Loucy (cell line): Measurements from ENCODE around the gene N4BP3.

Experiments used
- H2AFZ ChIP-seq: fragments of 200-600 bp; sonication (generic); 2 replicates; pipeline ENCODE4 v1.6.0; 2016; ENCODE audit warnings: antibody characterized with exemption, mild to moderate bottlenecking, low read length, moderate library complexity
- H3F3A ChIP-seq: fragments of 200-600 bp; 2 replicates; pipeline ENCODE4 v1.6.0; 2016; ENCODE audit warnings: antibody characterized with exemption, low read depth, mild to moderate bottlenecking
- H3K27me3 ChIP-seq: fragments of 200-600 bp; sonication (generic); 2 replicates; pipeline ENCODE4 v1.6.1; 2014; ENCODE audit warnings: low read length, mild to moderate bottlenecking; ENCODE audit not compliant: insufficient read depth, poor library complexity, severe bottlenecking
- H3K36me3 ChIP-seq: fragments of 200-600 bp; sonication (generic); 2 replicates; pipeline ENCODE4 v1.6.1; 2016; ENCODE audit warnings: low read length; ENCODE audit not compliant: insufficient read depth
- H3K4me1 ChIP-seq: fragments of 200-600 bp; sonication (generic); 2 replicates; pipeline ENCODE4 v1.5.1; 2014; ENCODE audit warnings: low read length, mild to moderate bottlenecking; ENCODE audit not compliant: insufficient read depth, poor library complexity, severe bottlenecking
- H3K4me2 ChIP-seq: fragments of 200-600 bp; sonication (generic); 2 replicates; pipeline ENCODE4 v1.6.0; 2014; ENCODE audit warnings: antibody characterized with exemption, low read length, low read depth, mild to moderate bottlenecking; ENCODE audit not compliant: poor library complexity, severe bottlenecking
- H3K4me3 ChIP-seq: fragments of 200-600 bp; sonication (generic); 2 replicates; pipeline ENCODE4 v1.5.1; 2014; ENCODE audit warnings: low read length, mild to moderate bottlenecking, mixed read lengths; ENCODE audit not compliant: poor library complexity, severe bottlenecking
- H3K79me2 ChIP-seq: fragments of 200-600 bp; sonication (generic); 2 replicates; pipeline ENCODE4 v1.6.1; 2014; ENCODE audit warnings: low read length; ENCODE audit not compliant: insufficient read depth
- H3K9ac ChIP-seq: fragments of 200-600 bp; sonication (generic); 2 replicates; pipeline ENCODE4 v1.6.0; 2014; ENCODE audit warnings: mild to moderate bottlenecking, low read depth, low read length, moderate library complexity; ENCODE audit not compliant: poor library complexity, severe bottlenecking
- H3K9me2 ChIP-seq: fragments of 200-600 bp; sonication (generic); replicated peaks from 2 replicates; pipeline ENCODE4 v1.6.1; 2016; ENCODE audit warnings: low read depth, low read length, mixed read lengths
- H3K9me3 ChIP-seq: fragments of 200-600 bp; sonication (generic); 2 replicates; pipeline ENCODE4 v1.6.1; 2014; ENCODE audit warnings: mild to moderate bottlenecking, antibody characterized with exemption, low read length, low read depth; ENCODE audit not compliant: insufficient read depth
- H4K20me1 ChIP-seq: fragments of 200-600 bp; sonication (generic); 2 replicates; pipeline ENCODE4 v1.6.0; 2014; ENCODE audit warnings: antibody characterized with exemption, low read length, mild to moderate bottlenecking; ENCODE audit not compliant: insufficient read depth, poor library complexity, severe bottlenecking
- CTCF ChIP-seq: fragments of 200-600 bp; sonication (generic); conservative IDR thresholded peaks from 2 replicates; pipeline ENCODE4 v1.5.1; 2014; ENCODE audit warnings: mild to moderate bottlenecking, antibody characterized with exemption, low read length
- EZH2phosphoT487 ChIP-seq: fragments of 200-600 bp; IDR thresholded peaks from 2 replicates; pipeline ENCODE4 v1.6.1; 2018; ENCODE audit warnings: antibody characterized with exemption, mild to moderate bottlenecking, moderate library complexity, borderline replicate concordance

N4BP3 gene

GRCh38 chr5:178165581-178165980 lies 52.2 kb downstream of the N4BP3 start:
- H3K9me3 ChIP-seq = no peaks in the 10 kb centered on the region
- no peaks in the 10 kb centered on the region for H3K27me3 ChIP-seq
- H3K4me3 ChIP-seq = no peak overlapping the region
- H4K20me1 ChIP-seq = no peaks in the 10 kb centered on the region
- no peaks in the 10 kb centered on the region for H3F3A ChIP-seq
- H3K9ac ChIP-seq = no peak overlapping the region
- no peaks in the 10 kb centered on the region for H3K4me1 ChIP-seq
- H3K9me2 ChIP-seq = no peaks in the 10 kb centered on the region
- TF ChIP-seq CTCF (no peak), EZH2phosphoT487 (no peak)
- no peaks in the 10 kb centered on the region for H3K36me3 ChIP-seq
- no peak overlapping the region for H2AFZ ChIP-seq
- no peak overlapping the region for H3K4me2 ChIP-seq
- no peaks in the 10 kb centered on the region for H3K79me2 ChIP-seq

- Histone ChIP-seq H3K9me3 (no peaks in the 10 kb centered on the region), H3K27me3 (no peaks in the 10 kb centered on the region), H3K4me2 (no peak overlapping the region), H2AFZ (no peak overlapping the region), H3F3A (no peaks in the 10 kb centered on the region), H3K9me2 (no peaks in the 10 kb centered on the region), H4K20me1 (no peaks in the 10 kb centered on the region), H3K4me3 (no peak overlapping the region), H3K36me3 (no peaks in the 10 kb centered on the region), H3K4me1 (no peaks in the 10 kb centered on the region), H3K9ac (no peak overlapping the region), H3K79me2 (no peaks in the 10 kb centered on the region)
- TF ChIP-seq CTCF = no peak
- no peak for TF ChIP-seq EZH2phosphoT487
Observed at GRCh38 chr5:178170455-178170854, 57.1 kb downstream of the N4BP3 start.

- H3K9me2 ChIP-seq = no peaks in the 10 kb centered on the region
- no peaks in the 10 kb centered on the region for H3K36me3 ChIP-seq
- H3K27me3 ChIP-seq = no peaks in the 10 kb centered on the region
- no peaks in the 10 kb centered on the region for H3K79me2 ChIP-seq
- H3F3A ChIP-seq = no peaks in the 10 kb centered on the region
- H3K4me1 ChIP-seq = peaks cover 4% of the 10 kb centered on the region
- no peaks in the 10 kb centered on the region for H3K9me3 ChIP-seq
- H3K4me3 ChIP-seq = no peak overlapping the region
- no peak overlapping the region for H2AFZ ChIP-seq
- H3K9ac ChIP-seq = no peak overlapping the region
- TF ChIP-seq EZH2phosphoT487 (no peak), CTCF (no peak)
- H3K4me2 ChIP-seq = no peak overlapping the region
- H4K20me1 ChIP-seq = no peaks in the 10 kb centered on the region
Observed at GRCh38 chr5:178174456-178174855, 61.1 kb downstream of the N4BP3 start.
